ENCODE data around the gene MPP7. TPM values are rescaled to one million over a fixed set of nuclear protein-coding genes. Genes with fewer than 3 reads are reported as not detected.

The MPP7 gene
- total and polyA plus RNA-seq, 3 donors from 2014 or later, result 9.7 to 22.7 (median 10.8) TPM

DNA sequence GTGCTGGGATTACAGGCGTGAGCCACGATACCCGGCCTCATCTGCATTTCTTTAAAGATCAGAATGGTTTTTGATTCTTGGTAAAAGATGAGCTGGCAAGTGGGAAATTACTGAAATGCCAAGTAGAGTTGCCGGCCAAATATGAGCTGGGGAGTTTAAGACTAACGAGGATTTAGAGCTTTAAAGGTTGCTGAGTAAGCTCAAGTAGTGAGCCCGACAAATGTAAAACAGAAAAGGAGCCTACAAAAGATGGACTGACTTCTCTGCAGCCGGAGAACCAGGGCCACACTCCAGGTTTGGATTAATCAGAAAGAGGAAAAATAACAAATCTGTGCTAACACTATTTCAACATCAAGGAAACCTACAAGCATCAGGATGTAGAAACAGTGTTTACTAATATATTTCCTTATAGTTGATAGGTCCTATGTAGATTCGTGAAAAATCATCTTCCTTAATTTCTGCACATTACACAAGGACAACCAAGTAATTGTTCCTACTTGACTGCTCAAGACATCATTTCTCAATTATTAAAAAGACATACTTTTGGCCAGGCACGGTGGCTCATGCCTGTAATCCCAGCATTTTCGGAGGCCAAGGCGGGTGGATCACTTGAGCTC lies 49.6 kb downstream of the MPP7 start:
- Histone ChIP-seq H3K27ac (no peak overlapping the region), H3K27me3 (no peaks in the 10 kb centered on the region), H3K9me3 (no peaks in the 10 kb centered on the region), H3K4me1 (no peaks in the 10 kb centered on the region), H3K36me3 (ENCODE audit: low read depth, missing control alignments) (no peaks in the 10 kb centered on the region), H3K4me3 (no peak overlapping the region)
- DNase-seq, result no peak
- TF ChIP-seq, protein P1, sequence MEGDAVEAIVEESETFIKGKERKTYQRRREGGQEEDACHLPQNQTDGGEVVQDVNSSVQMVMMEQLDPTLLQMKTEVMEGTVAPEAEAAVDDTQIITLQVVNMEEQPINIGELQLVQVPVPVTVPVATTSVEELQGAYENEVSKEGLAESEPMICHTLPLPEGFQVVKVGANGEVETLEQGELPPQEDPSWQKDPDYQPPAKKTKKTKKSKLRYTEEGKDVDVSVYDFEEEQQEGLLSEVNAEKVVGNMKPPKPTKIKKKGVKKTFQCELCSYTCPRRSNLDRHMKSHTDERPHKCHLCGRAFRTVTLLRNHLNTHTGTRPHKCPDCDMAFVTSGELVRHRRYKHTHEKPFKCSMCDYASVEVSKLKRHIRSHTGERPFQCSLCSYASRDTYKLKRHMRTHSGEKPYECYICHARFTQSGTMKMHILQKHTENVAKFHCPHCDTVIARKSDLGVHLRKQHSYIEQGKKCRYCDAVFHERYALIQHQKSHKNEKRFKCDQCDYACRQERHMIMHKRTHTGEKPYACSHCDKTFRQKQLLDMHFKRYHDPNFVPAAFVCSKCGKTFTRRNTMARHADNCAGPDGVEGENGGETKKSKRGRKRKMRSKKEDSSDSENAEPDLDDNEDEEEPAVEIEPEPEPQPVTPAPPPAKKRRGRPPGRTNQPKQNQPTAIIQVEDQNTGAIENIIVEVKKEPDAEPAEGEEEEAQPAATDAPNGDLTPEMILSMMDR (IDR thresholded peaks at IDR 0.05), result no peak
- no peak for TF ChIP-seq POLR2A (IDR thresholded peaks at IDR 0.05)
- intact Hi-C loops (cut with DNase I; ENCODE audit: low total_unique reads), result no loop called here
- WGBS, 2 donors, result 83 to 87% methylated on average over 11 of the region's 11 CpGs

Small RNA genes lying within 50 kb of the gene (microRNA-seq; reads per million reads assigned to microRNA genes)
- 0 reads per million in 2 donors for gene MIR8086 (ENCODE audit: borderline number of aligned reads in 2 of 2, borderline replicate concordance in 1 of 2)

Small RNA genes lying within 50 kb of the gene (small RNA-seq; reads per million reads assigned to genes)
- 0 reads per million in 2 donors for gene MIR8086

Other genes with a start within 250 kb of the MPP7 start
- 100 to 1,000 TPM; 166 to 174 TPM for gene WAC, start 230.1 kb upstream of the MPP7 start, total RNA-seq
- gene WAC, start 230.1 kb upstream of the MPP7 start, polyA plus RNA-seq (ENCODE audit: insufficient read depth, low read depth, low replicate concordance), result 130 TPM

Measured in testis (tissue), 3 donors.